ENCODE results near the gene ACOT8. TPM values are rescaled to one million over a fixed set of nuclear protein-coding genes. Genes with fewer than 3 reads are reported as not detected.
A peak's percentile ranks its signal among the peaks of the same experiment; 100 is the strongest.

Gene ACOT8
- total and polyA plus RNA-seq, 9 of the 15 experiments (the other 6 are each of a cell fraction or from before 2014, with no cell fraction given), result 8.2 to 46.7 (median 20.7) TPM

DNA sequence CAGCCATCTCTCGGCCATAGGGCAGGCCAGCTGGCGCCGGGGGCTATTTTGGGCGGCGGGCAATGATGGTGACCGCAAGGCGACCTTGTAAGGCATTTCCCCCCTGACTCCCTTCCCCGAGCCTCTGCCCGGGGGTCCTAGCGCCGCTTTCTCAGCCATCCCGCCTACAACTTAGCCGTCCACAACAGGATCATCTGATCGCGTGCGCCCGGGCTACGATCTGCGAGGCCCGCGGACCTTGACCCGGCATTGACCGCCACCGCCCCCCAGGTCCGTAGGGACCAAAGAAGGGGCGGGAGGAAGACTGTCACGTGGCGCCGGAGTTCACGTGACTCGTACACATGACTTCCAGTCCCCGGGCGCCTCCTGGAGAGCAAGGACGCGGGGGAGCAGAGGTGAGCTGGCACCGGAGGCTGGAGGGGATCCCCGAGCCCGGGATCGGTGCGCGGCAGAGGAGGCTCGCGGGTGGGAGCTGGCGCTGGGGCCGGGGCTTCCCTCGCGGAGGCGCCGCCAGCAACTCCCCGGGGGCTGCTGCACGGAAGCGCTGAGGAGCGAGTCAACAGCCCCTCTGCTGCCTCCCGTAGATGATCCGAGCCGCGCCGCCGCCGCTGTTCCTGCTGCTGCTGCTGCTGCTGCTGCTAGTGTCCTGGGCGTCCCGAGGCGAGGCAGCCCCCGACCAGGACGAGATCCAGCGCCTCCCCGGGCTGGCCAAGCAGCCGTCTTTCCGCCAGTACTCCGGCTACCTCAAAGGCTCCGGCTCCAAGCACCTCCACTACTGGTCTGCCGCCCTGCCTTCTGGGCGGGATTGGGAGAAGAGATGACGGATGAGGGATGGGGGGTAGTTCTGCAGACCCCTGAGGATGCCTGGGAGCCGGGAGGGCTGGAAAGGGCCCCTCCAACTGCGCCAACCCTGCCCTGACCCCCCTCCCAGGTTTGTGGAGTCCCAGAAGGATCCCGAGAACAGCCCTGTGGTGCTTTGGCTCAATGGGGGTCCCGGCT, 34.1 kb upstream of the ACOT8 start, which contains the start of the genes CTSA and NEURL2 (continued):
- TF ChIP-seq TAL1 (IDR thresholded peaks at IDR 0.05), result no peak
- peak; percentile 99 for TF ChIP-seq SIN3B (IDR thresholded peaks at IDR 0.05; ENCODE audit: low read depth)
- TF ChIP-seq, protein P1, sequence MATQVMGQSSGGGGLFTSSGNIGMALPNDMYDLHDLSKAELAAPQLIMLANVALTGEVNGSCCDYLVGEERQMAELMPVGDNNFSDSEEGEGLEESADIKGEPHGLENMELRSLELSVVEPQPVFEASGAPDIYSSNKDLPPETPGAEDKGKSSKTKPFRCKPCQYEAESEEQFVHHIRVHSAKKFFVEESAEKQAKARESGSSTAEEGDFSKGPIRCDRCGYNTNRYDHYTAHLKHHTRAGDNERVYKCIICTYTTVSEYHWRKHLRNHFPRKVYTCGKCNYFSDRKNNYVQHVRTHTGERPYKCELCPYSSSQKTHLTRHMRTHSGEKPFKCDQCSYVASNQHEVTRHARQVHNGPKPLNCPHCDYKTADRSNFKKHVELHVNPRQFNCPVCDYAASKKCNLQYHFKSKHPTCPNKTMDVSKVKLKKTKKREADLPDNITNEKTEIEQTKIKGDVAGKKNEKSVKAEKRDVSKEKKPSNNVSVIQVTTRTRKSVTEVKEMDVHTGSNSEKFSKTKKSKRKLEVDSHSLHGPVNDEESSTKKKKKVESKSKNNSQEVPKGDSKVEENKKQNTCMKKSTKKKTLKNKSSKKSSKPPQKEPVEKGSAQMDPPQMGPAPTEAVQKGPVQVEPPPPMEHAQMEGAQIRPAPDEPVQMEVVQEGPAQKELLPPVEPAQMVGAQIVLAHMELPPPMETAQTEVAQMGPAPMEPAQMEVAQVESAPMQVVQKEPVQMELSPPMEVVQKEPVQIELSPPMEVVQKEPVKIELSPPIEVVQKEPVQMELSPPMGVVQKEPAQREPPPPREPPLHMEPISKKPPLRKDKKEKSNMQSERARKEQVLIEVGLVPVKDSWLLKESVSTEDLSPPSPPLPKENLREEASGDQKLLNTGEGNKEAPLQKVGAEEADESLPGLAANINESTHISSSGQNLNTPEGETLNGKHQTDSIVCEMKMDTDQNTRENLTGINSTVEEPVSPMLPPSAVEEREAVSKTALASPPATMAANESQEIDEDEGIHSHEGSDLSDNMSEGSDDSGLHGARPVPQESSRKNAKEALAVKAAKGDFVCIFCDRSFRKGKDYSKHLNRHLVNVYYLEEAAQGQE (IDR thresholded peaks at IDR 0.05; ENCODE audit: borderline replicate concordance), result peak; percentile 97
- TF ChIP-seq, protein P1 (CRISPR knock-in tag; IDR thresholded peaks at IDR 0.05; ENCODE audit: low read depth), result no peak
- TF ChIP-seq SRSF7 (optimal IDR thresholded peaks at IDR 0.05; ENCODE audit: low read depth, low read length), result no peak
- TF ChIP-seq CBX2 (IDR thresholded peaks at IDR 0.05; ENCODE audit: insufficient read depth, low read length, poor library complexity, severe bottlenecking), result no peak
- no peak for TF ChIP-seq SMARCA4 (IDR thresholded peaks at IDR 0.05)
- no peak for TF ChIP-seq BMI1 (IDR thresholded peaks at IDR 0.05; ENCODE audit: low read length)
- no peak for TF ChIP-seq NFE2 (IDR thresholded peaks at IDR 0.05; ENCODE audit: low read depth)
- peak; percentile 63; the same call in 1 of the 2 replicates for TF ChIP-seq BCOR (IDR thresholded peaks at IDR 0.05)
- TF ChIP-seq, protein P2, sequence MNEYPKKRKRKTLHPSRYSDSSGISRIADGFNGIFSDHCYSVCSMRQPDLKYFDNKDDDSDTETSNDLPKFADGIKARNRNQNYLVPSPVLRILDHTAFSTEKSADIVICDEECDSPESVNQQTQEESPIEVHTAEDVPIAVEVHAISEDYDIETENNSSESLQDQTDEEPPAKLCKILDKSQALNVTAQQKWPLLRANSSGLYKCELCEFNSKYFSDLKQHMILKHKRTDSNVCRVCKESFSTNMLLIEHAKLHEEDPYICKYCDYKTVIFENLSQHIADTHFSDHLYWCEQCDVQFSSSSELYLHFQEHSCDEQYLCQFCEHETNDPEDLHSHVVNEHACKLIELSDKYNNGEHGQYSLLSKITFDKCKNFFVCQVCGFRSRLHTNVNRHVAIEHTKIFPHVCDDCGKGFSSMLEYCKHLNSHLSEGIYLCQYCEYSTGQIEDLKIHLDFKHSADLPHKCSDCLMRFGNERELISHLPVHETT (CRISPR knock-in tag; conservative IDR thresholded peaks at IDR 0.05 in 1 of 2, IDR thresholded peaks at IDR 0.05 in 1 of 2), result peak in 1 of 2 experiments; percentile 64; a peak in 1 of 4 replicates
- no peak for TF ChIP-seq TARDBP (IDR thresholded peaks at IDR 0.05)
- TF ChIP-seq TAF15 (IDR thresholded peaks at IDR 0.05; ENCODE audit: low read depth, low read length), result no peak
- TF ChIP-seq, protein P3, sequence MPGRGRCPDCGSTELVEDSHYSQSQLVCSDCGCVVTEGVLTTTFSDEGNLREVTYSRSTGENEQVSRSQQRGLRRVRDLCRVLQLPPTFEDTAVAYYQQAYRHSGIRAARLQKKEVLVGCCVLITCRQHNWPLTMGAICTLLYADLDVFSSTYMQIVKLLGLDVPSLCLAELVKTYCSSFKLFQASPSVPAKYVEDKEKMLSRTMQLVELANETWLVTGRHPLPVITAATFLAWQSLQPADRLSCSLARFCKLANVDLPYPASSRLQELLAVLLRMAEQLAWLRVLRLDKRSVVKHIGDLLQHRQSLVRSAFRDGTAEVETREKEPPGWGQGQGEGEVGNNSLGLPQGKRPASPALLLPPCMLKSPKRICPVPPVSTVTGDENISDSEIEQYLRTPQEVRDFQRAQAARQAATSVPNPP (IDR thresholded peaks at IDR 0.05; ENCODE audit: borderline replicate concordance, insufficient read depth, insufficient read length), result no peak
- peak; percentile 92 for TF ChIP-seq HDAC2 (IDR thresholded peaks at IDR 0.05)

All from K562 (cell line).